DND-41 (cell line): ENCODE results near the gene DUS3L.
"Not testable (repeated sequence)": the region's sequence is repeated elsewhere in the genome, so short reads cannot be mapped to it uniquely, and the experiment has no call there.

Experiments used
- ATAC-seq: fragments of 200-7000 bp; cut with Tn5 transposase; 3 replicates; pipeline ENCODE4 v1.9.1; 2021; ENCODE audit warnings: low read depth; ENCODE audit not compliant: insufficient read depth
- DNase-seq: peaks from one replicate; pipeline ENCODE4 v3.0.0-alpha.2; 2020
- H2AFZ ChIP-seq: 2 replicates; pipeline ENCODE4 v1.6.0; 2012; ENCODE audit warnings: low read depth, low read length
- H3K27ac ChIP-seq: 2 replicates; pipeline ENCODE4 v1.5.1; 2012; ENCODE audit warnings: low read length, inconsistent platforms
- H3K27me3 ChIP-seq: fragments of 200-600 bp; sonication (generic); 2 replicates; pipeline ENCODE4 v1.6.0; 2012; ENCODE audit warnings: low read length, mild to moderate bottlenecking, inconsistent platforms; ENCODE audit not compliant: insufficient read depth, poor library complexity
- H3K36me3 ChIP-seq: 2 replicates; pipeline ENCODE4 v1.5.1; 2012; ENCODE audit warnings: low read length, inconsistent platforms; ENCODE audit not compliant: insufficient read depth
- H3K4me1 ChIP-seq: 2 replicates; pipeline ENCODE4 v1.5.1; 2012; ENCODE audit warnings: mild to moderate bottlenecking, low read length; ENCODE audit not compliant: insufficient read depth
- H3K4me2 ChIP-seq: 2 replicates; pipeline ENCODE4 v1.6.0; 2012; ENCODE audit warnings: mild to moderate bottlenecking, moderate library complexity, low read length, inconsistent platforms; ENCODE audit not compliant: insufficient read depth
- H3K4me3 ChIP-seq, 2 experiments: fragments of 200-600 bp in 1 of 2; shearing (Covaris generic) in 1 of 2; 2 replicates each; pipeline ENCODE4 v1.5.1; 2012 to 2016; ENCODE audit warnings: inconsistent platforms in 2 of 2, low read length in 2 of 2, mild to moderate bottlenecking in 2 of 2, low read depth in 1 of 2, moderate library complexity in 1 of 2
- H3K79me2 ChIP-seq: 2 replicates; pipeline ENCODE4 v1.6.0; 2012; ENCODE audit warnings: low read length, inconsistent platforms; ENCODE audit not compliant: insufficient read depth
- H3K9ac ChIP-seq: 2 replicates; pipeline ENCODE4 v1.6.0; 2012; ENCODE audit warnings: low read depth, mild to moderate bottlenecking, inconsistent platforms, low read length, moderate library complexity
- H3K9me3 ChIP-seq: 2 replicates; pipeline ENCODE4 v1.5.1; 2012; ENCODE audit warnings: low read length, moderate library complexity, mild to moderate bottlenecking, inconsistent platforms; ENCODE audit not compliant: insufficient read depth, severe bottlenecking
- H4K20me1 ChIP-seq: 2 replicates; pipeline ENCODE4 v1.6.0; 2012; ENCODE audit warnings: low read length; ENCODE audit not compliant: insufficient read depth
- EZH2 ChIP-seq: IDR thresholded peaks from 3 replicates; pipeline ENCODE4 v1.6.1; 2012; ENCODE audit warnings: borderline replicate concordance, low read depth, mild to moderate bottlenecking, moderate library complexity, low read length, inconsistent platforms; ENCODE audit not compliant: severe bottlenecking
- TF ChIP-seq, protein P1 (sequence below): IDR thresholded peaks from 2 replicates; pipeline ENCODE4 v1.5.1; 2012; ENCODE audit warnings: borderline replicate concordance, low read length, moderate library complexity, mild to moderate bottlenecking; ENCODE audit not compliant: poor library complexity, severe bottlenecking; ENCODE audit errors: extremely low read depth

Gene DUS3L

DNA sequence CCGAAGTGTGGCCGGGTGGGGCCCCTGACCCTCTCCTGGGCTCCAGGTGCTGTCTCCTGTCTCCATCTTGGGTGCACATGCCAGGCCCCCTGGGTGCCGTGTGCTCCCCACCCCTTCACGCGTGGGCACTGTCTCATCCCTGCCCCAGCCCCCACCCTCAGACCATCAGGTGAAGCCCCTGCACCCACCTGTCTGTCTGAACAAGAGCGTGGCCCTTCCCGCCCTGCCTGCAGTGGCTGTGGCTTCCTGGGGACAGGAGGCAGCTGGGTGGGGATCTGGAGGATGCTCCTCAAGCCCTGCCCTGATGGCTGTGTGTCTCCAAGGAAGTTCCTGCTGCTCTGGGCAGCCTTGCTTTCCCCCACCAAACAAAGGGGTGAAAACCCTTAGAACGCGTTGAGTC is 8.6 kb downstream of the DUS3L start:
- H3K27me3 ChIP-seq, result no peaks in the 10 kb centered on the region
- H3K79me2 ChIP-seq, result no peaks in the 10 kb centered on the region
- peak; percentile 24; the same call in 2 of the 3 replicates for ATAC-seq
- no peaks in the 10 kb centered on the region for H3K4me1 ChIP-seq
- H3K27ac ChIP-seq, result no peak overlapping the region
- DNase-seq, result no peak
- no peak overlapping the region for H2AFZ ChIP-seq
- no peaks in the 10 kb centered on the region for H3K9me3 ChIP-seq
- no peak overlapping the region for H3K9ac ChIP-seq
- H3K4me2 ChIP-seq, result no peak overlapping the region
- no peak for TF ChIP-seq EZH2
- TF ChIP-seq, protein P1, sequence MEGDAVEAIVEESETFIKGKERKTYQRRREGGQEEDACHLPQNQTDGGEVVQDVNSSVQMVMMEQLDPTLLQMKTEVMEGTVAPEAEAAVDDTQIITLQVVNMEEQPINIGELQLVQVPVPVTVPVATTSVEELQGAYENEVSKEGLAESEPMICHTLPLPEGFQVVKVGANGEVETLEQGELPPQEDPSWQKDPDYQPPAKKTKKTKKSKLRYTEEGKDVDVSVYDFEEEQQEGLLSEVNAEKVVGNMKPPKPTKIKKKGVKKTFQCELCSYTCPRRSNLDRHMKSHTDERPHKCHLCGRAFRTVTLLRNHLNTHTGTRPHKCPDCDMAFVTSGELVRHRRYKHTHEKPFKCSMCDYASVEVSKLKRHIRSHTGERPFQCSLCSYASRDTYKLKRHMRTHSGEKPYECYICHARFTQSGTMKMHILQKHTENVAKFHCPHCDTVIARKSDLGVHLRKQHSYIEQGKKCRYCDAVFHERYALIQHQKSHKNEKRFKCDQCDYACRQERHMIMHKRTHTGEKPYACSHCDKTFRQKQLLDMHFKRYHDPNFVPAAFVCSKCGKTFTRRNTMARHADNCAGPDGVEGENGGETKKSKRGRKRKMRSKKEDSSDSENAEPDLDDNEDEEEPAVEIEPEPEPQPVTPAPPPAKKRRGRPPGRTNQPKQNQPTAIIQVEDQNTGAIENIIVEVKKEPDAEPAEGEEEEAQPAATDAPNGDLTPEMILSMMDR, result no peak
- no peak overlapping the region for H3K4me3 ChIP-seq
- H4K20me1 ChIP-seq, result peaks cover 26% of the 10 kb centered on the region
- peaks cover 38% of the 10 kb centered on the region for H3K36me3 ChIP-seq

DNA sequence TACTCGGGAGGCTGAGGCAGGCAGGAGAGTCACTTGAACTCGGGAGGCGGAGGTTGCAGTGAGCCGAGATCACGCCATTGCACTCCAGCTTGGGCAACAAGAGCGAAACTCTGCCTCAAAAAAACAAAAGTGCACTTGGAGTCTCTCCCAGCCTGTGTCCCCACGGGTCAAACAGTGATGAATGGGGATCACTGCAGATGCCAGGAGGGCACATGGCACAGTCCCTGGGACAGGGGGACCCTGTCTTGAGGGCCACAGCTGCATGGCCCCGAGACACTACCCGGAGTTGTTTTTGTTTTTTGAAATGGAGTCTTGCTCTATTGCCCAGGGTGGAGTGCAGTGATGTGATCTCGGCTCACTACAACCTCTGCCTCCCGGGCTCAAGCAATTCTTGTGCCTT is 10.0 kb downstream of the DUS3L start:
- H4K20me1 ChIP-seq, result peaks cover 15% of the 10 kb centered on the region
- H2AFZ ChIP-seq, DNase-seq, H3K9ac ChIP-seq, H3K4me2 ChIP-seq, H3K9me3 ChIP-seq, H3K27me3 ChIP-seq, ATAC-seq, H3K4me1 ChIP-seq, H3K79me2 ChIP-seq, H3K4me3 ChIP-seq, H3K27ac ChIP-seq: not testable (repeated sequence)
- peaks cover 24% of the 10 kb centered on the region for H3K36me3 ChIP-seq

DNA sequence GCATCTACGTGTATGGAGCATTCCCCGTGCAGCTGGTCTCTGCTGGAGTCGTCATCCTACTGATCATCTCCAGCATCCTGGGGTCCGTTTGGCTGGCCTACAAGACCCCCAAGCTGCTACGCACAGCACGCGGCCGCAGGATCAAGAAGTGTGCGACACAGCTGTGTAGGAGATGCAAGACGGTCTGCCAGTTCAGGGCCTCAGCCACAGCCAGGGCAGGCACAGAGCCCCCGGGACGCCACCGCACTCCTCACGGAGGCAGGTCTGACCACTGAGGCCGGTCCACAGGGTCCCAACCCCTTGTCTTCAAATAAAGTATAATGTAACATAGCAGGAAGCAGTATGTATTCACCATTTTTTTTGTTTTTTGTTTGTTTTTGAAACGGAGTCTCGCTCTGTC is 12.6 kb downstream of the DUS3L start:
- Histone ChIP-seq H3K9me3 (no peaks in the 10 kb centered on the region), H3K36me3 (peaks cover 4% of the 10 kb centered on the region; the same call in 1 of the 2 replicates), H3K79me2 (no peaks in the 10 kb centered on the region), H3K27me3 (no peaks in the 10 kb centered on the region), H3K4me2 (no peak overlapping the region), H3K27ac (no peak overlapping the region), H2AFZ (no peak overlapping the region), H3K9ac (no peak overlapping the region), H4K20me1 (peaks cover 5% of the 10 kb centered on the region), H3K4me1 (no peaks in the 10 kb centered on the region), H3K4me3 (no peak overlapping the region)
- TF ChIP-seq, protein P1, result no peak
- TF ChIP-seq EZH2, result no peak
- ATAC-seq, result no peak
- DNase-seq, result no peak

GRCh38 chr19:5775668-5776309 is 15.2 kb downstream of the DUS3L start:
- Histone ChIP-seq H3K4me2 (no peak overlapping the region), H3K9me3 (no peaks in the 10 kb centered on the region), H3K4me1 (no peaks in the 10 kb centered on the region), H3K9ac (no peak overlapping the region), H3K79me2 (no peaks in the 10 kb centered on the region), H3K36me3 (no peaks in the 10 kb centered on the region), H3K27ac (no peak overlapping the region), H2AFZ (no peak overlapping the region), H4K20me1 (no peaks in the 10 kb centered on the region), H3K27me3 (peaks cover 4% of the 10 kb centered on the region), H3K4me3 (no peak overlapping the region)
- ATAC-seq, result no peak
- TF ChIP-seq, protein P1, result no peak
- TF ChIP-seq EZH2, result no peak
- no peak for DNase-seq
